Motor neuron (in vitro differentiated cells): ENCODE data around the gene RPTOR. TPM values are rescaled to one million over a fixed set of nuclear protein-coding genes. Genes with fewer than 3 reads are reported as not detected.
"Not testable (repeated sequence)": the region's sequence is repeated elsewhere in the genome, so short reads cannot be mapped to it uniquely, and the experiment has no call there.

Experiments used
- ATAC-seq, 8 experiments: fragments of 200-7000 bp; cut with Tn5 transposase; replicated peaks in 6 of 8; 2 replicates each; pipeline ENCODE4 v1.8.0; 2021; ENCODE audit warnings: mild to moderate bottlenecking in 8 of 8, moderate library complexity in 8 of 8
- H3K27ac ChIP-seq, 2 donors: fragments of 250-450 bp; sonication (Bioruptor Pico); 2 replicates each; pipeline ENCODE4 v1.9.0; 2021; ENCODE audit warnings: antibody characterized with exemption in 2 of 2, mild to moderate bottlenecking in 2 of 2, moderate library complexity in 1 of 2
- H3K4me1 ChIP-seq, 2 donors: fragments of 250-450 bp; sonication (Bioruptor Pico); replicated peaks in 1 of 2; 2 replicates each; pipeline ENCODE4 v1.6.1; 2021; ENCODE audit warnings: antibody characterized with exemption in 2 of 2, mild to moderate bottlenecking in 2 of 2, moderate library complexity in 1 of 2
- H3K4me3 ChIP-seq, 5 donors: fragments of 250-450 bp; sonication (Bioruptor Pico); 2 replicates each; pipeline ENCODE4 v1.9.0; 2021; ENCODE audit warnings: antibody characterized with exemption in 5 of 5, mild to moderate bottlenecking in 5 of 5, moderate library complexity in 4 of 5
- WGBS, 10 experiments: fragments of 450-650 bp; shearing (Covaris generic); methylation state at CpG; one replicate each; pipeline ENCODE4 v1.0.0; 2022; 5-methylcytosine and 5-hydroxymethylcytosine counted together
- in situ Hi-C, 9 experiments: fragments of 400-800 bp; cut with MboI; loops; one replicate each; pipeline ENCODE4 v1.15.0; 2021; ENCODE audit warnings: low sequenced_read_pairs in 9 of 9, low pct_unique_long_range_greater_than_20kb in 2 of 9; ENCODE audit not compliant: unreplicated experiment in 9 of 9
- total RNA-seq, 8 experiments: library from RNA; unstranded; fragments of 300-600 nt; gene quantifications; 2 replicates each; pipeline versions ENCODE4 v1.2.3 to v1.2.4, GENCODE V29; 2022

The RPTOR gene
- total RNA-seq, 8 experiments from 2014 or later = 15.6 to 53.3 (median 19.2) TPM

DNA sequence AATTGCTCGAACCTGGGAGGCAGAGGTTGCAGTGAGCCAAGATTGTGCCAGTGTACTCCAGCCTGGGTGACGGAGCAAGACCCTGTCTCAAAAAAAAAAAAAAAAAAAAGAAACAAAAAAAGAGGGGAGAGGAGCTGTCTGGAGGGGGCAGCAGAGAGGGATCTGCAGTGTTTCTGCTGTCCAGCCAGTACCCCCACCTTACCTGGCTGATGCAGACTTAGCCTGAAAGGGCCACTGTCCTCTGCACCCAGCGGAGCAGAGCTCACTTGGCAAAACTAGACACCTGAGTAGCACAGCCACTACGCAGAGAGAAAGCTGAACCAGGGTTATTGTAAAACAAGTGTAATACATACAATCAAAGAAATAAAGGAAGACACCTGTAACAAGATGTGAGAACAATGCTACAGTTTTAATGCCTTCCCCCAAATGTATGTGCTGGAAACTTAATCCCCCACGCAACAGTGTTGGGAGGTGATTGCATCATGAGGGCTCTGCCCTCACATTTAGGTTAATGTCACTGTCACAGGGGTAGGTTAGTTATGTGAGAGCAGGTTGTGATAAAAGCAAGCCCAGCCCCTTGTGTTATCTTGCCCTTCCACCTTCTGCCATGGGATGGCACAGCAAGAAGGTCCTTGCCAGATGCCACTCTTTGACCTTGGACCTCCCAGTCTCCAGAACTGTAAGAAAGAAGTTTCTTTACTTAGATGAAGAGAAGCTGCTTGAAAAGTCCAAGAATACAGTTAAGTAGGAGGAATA lies 211.2 kb downstream of the RPTOR start:
- Histone ChIP-seq H3K27ac (no peak overlapping the region), H3K4me1 (peaks cover 26 to 39% of the 10 kb centered on the region in 2 donors), H3K4me3 (no peak overlapping the region)
- peak in 1 of 8 experiments; percentile 21 for ATAC-seq
- in situ Hi-C loops = no loop called here
- 80 to 100% (median 97%) methylated on average over 1 to 5 of the region's 5 CpGs; no CpG with 5 or more reads in 1 of the 10 experiments for WGBS, 10 experiments

DNA sequence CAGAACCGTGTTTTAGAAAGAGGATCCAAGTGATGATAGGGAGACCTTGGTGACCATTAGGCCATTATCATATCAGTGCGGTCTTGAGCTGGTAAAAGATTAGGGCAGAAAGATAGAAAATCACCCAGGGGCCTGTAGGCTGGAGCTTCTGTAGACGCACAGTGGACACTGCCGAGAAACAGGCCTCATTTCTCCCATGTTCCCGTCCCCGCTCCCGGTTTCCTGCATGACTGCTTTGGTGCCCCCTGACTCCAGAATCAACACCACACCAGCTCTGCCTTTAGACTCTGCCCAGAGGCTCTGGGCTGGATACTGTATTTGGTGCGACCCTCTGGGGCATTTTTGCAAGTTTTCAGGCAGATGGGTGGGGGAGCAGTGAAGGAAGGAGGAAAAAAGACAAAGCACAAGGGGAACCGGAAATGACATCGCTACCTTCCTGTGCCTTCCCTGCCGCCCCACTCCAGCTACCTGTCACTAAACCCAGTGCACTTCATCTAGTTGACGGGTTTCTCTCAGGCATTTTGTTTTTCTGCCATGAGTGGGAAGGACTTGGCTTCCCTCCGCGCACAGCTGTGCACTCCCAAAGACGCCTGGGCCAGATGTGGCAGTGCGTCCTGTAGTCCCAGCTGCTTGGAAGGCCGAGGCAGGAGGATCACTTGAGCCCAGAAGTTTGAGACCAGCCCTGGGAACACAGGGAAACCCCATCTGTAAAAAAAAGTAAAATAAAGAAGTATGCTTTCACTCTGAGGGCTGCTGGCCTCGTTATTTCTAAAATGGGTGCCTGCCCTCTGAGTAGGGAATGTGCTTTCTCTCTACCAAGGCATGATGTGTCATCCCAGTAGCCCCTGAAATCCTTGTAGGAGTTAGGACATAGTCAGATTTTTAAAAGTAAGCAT lies 214.1 kb downstream of the RPTOR start:
- Histone ChIP-seq H3K4me1 (peaks cover 11 to 37% of the 10 kb centered on the region in 2 donors), H3K27ac (no peak overlapping the region), H3K4me3 (no peak overlapping the region)
- ATAC-seq = peak in 1 of 8 experiments; percentile 23
- in situ Hi-C loops = no loop called here
- WGBS, 10 experiments = 17 to 100% (median 94%) methylated on average over 1 to 10 of the region's 18 CpGs; no CpG with 5 or more reads in 1 of the 10 experiments

DNA sequence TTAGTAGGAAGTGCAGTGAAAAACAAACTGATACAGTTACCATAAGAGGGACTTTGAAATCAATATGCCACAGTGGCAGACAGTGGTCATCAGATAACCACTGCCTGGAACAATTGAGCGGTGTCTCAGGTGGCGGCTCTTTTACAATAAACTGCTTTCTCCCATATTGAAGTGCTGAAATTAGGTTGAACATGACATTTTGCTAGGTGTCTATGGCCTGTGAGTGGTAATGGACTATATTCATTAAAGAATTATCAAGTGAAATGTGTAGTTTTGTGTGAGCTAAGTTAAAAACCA lies 214.7 kb downstream of the RPTOR start:
- Histone ChIP-seq H3K4me1 (peaks cover 9 to 31% of the 10 kb centered on the region in 2 donors), H3K4me3 (no peak overlapping the region), H3K27ac (no peak overlapping the region)
- 60 to 100% (median 92%) methylated on average over 1 to 2 of the region's 2 CpGs; no CpG with 5 or more reads in 5 of the 10 experiments for WGBS, 10 experiments
- in situ Hi-C loops = no loop called here
- no peak for ATAC-seq

DNA sequence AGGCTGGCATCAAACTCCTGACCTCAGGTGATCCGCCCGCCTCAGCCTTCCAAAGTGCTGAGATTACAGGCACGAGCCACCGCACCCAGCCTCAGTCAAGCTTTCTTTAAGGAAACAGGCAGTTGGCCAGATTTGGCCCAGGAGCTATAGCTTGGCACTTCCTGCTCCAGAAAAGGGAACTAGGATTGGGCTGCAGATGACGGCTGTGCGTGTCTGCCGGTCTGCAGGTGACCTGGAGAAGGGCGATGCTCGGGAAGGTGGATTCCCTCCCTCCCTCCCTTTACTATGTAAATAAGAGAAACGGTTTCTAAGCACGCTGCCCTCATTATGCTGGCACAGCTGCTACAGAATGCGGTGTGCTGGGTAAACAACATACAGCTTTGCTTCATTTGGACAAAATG lies 215.9 kb downstream of the RPTOR start:
- ATAC-seq = peak in 3 of 8 experiments; percentile 52 to 71 (median 67)
- Histone ChIP-seq H3K4me1 (peaks cover 9 to 31% of the 10 kb centered on the region in 2 donors), H3K27ac (no peak overlapping the region), H3K4me3 (no peak overlapping the region)
- WGBS, 10 experiments = 72 to 100% (median 80%) methylated on average over 2 to 12 of the region's 12 CpGs; no CpG with 5 or more reads in 5 of the 10 experiments
- in situ Hi-C loops = no loop called here

DNA sequence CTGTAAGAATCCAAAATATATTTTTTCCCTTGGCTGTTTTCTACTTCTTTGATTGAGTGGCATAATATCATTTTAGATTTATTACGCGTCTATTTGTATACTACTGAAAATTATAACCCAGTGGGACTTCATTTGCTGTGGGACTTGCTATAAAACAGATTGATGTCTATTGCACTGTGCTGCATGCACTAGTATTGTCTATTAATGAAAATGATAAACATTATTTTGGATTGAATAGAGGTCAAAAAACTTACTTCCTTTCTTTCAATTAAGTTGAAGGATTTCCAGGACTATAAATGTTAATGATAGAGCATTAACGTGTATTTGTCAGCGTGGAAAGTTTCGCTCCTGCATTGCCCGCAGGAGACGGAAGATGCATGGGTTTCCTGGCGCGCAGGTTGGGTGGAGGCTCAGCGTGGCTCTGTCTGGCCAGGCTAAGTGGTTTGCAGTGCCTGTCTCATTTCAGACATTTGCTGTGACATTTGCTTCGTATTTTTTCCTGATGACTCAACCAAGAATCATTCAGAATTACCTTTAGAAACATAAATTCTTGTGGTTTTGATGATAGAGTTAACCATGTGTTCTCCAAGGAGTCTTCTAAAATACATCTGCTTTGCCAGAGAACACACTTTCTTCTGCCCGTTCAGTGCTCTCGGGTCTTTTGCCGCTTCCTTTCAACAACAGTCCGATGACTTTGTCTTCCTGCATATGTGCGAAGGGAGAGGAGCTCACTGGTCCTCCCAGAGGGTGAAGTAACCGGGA lies 216.7 kb downstream of the RPTOR start:
- in situ Hi-C loops = no loop called here
- peaks cover 6 to 28% of the 10 kb centered on the region in 2 donors for H3K4me1 ChIP-seq
- 33 to 100% (median 83%) methylated on average over 2 to 15 of the region's 17 CpGs for WGBS, 10 experiments
- ATAC-seq = peak in 5 of 8 experiments; percentile 46 to 89 (median 69)
- no peak overlapping the region for H3K27ac ChIP-seq
- no peak overlapping the region for H3K4me3 ChIP-seq

DNA sequence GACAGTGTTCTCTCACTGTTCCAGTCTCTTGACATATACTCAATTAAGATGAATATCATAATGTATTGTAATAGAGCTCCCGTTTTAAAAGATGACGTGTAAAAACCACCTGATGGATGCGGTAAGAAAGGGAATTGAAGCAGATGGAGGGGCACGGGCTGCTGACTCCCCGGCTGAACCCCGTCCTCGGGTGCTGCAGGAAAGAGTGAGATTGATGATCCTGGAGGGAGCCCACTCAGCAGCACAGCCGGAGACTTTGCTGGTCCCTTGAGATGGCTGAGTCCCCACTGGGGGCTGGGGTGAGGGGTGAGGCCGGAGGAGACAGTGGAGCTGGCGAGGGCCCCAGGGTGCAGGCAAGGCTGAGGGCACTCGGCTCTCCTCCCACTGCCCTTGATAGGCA lies 217.4 kb downstream of the RPTOR start:
- in situ Hi-C loops = no loop called here
- H3K4me1 ChIP-seq = peaks cover 6 to 28% of the 10 kb centered on the region in 2 donors
- 79 to 100% (median 93%) methylated on average over 2 to 11 of the region's 11 CpGs; no CpG with 5 or more reads in 1 of the 10 experiments for WGBS, 10 experiments
- peak in 2 of 8 experiments; percentile 9 to 15 for ATAC-seq
- no peak overlapping the region for H3K27ac ChIP-seq
- no peak overlapping the region for H3K4me3 ChIP-seq

DNA sequence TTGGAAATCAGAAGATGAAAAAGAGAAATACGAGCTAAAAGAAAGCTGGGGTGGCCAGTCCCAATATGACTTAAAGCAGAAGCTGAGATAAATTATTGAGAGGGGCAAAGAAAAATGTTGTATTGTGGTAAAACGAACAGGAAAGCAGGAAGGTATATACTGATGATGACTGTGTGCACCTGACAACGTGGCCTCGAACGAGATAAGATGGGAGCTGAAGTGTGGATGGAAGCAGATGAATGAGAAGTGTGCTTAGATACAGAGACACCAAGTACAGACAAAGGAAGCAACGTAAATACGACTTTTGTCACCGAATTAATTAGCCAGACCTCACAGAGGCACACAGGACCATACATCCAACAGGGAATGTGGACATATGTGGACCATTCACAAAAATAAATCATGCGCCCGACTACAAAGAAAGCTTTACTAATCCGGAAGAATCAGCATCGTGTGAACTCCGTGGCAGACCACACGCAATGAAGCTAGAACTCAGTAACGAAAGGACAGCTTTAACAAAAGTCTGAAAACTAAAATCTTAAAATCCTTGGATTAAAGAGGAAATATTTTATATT lies 218.7 kb downstream of the RPTOR start:
- H3K27ac ChIP-seq = no peak overlapping the region
- no peak overlapping the region for H3K4me3 ChIP-seq
- in situ Hi-C loops = no loop called here
- ATAC-seq = peak in 2 of 8 experiments; percentile 18 to 48
- WGBS, 10 experiments = 53 to 90% (median 76%) methylated on average over 2 to 15 of the region's 15 CpGs
- H3K4me1 ChIP-seq = peaks cover 6 to 31% of the 10 kb centered on the region in 2 donors

DNA sequence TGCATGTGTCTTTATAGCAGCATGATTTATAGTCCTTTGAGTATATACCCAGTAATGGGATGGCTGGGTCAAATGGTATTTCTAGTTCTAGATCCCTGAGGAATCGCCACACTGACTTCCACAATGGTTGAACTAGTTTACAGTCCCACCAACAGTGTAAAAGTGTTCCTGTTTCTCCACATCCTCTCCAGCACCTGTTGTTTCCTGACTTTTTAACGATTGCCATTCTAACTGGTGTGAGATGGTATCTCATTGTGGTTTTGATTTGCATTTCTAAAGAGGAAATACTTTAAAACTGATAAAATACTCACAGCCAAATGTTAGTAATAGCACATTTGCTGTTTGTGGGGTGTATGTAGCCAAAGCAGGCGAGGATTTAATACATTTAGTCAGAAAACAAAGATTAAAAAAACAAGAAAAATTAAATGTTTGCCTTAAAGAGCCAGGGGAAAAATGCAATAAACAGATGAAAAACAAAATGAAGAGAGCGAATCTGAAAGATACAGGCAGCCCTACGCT lies 220.0 kb downstream of the RPTOR start:
- in situ Hi-C loops, H3K4me3 ChIP-seq, ATAC-seq, H3K27ac ChIP-seq: not testable (repeated sequence)
- 58 to 100% (median 96%) methylated on average over 2 to 4 of the region's 5 CpGs; no CpG with 5 or more reads in 1 of the 10 experiments for WGBS, 10 experiments
- peaks cover 6 to 40% of the 10 kb centered on the region in 2 donors for H3K4me1 ChIP-seq

DNA sequence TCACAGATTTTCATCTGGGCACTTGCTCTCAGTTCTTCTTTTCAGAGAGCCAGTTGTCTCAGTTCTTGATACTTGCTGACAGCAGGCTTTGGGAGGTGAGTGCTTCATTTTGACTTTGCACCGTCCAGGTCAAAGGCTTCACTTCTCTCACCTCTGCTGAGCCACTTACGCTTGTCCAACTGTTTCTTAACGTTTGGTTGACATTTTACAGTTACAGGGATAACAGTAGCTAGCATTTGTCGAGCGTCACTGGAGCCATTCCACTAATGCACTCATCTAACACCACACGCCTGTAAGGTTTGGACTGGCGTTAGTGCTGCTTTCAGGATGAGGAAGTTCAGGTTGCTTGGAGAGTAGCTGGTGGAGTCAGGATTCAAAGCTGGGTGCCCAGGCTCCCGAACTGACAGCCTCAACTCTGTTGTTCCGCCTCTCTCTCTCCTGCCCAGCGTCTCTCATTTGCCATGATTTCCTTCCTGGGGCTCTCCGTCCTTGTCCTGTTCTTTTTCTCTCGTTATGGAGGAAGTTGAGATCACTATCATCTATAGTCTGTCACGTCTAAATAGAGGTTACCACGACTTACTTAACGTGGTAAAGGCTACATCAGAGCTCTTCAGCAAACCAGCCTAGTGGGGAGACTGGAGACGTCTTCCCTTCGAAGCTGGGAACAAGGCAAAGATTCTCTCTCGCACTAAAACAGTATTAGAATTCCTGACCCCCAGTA lies 220.8 kb downstream of the RPTOR start:
- WGBS, 10 experiments = 78 to 100% (median 88%) methylated on average over 1 to 5 of the region's 18 CpGs; no CpG with 5 or more reads in 1 of the 10 experiments
- peaks cover 6 to 35% of the 10 kb centered on the region in 2 donors for H3K4me1 ChIP-seq
- in situ Hi-C loops = no loop called here
- H3K27ac ChIP-seq = no peak overlapping the region
- no peak for ATAC-seq
- H3K4me3 ChIP-seq = no peak overlapping the region

DNA sequence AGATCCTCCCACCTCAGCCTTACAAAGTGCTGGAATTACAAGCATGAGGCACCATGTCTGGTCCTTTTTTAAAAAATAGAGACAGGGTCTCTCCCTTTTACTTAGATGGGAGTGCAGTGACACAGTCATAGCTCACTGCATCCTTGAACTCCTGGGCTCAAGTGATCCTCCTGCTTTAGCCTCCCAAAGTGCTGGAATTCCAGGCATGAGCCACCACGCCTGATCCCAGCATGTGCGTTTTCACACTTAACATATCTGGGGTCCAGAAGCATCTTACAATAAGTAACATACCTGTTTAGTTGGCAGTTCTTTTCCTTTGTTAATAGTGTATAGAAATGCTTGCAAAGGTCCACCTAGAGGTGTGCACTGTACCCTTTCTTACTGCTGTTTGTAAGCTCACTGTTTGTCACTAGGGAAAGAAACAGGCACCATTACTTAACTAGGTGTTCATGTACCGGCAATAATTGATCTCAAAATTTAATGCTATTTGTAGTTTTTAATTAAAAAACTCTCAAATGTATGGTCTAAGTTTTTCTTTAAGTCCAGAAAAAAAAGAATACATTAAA lies 221.7 kb downstream of the RPTOR start:
- in situ Hi-C loops = no loop called here
- peaks cover 4 to 25% of the 10 kb centered on the region in 2 donors for H3K4me1 ChIP-seq
- no peak for ATAC-seq
- H3K4me3 ChIP-seq = no peak overlapping the region
- WGBS, 10 experiments = 87 to 100% (median 100%) methylated on average over 1 to 3 of the region's 3 CpGs; no CpG with 5 or more reads in 1 of the 10 experiments
- H3K27ac ChIP-seq = no peak overlapping the region

DNA sequence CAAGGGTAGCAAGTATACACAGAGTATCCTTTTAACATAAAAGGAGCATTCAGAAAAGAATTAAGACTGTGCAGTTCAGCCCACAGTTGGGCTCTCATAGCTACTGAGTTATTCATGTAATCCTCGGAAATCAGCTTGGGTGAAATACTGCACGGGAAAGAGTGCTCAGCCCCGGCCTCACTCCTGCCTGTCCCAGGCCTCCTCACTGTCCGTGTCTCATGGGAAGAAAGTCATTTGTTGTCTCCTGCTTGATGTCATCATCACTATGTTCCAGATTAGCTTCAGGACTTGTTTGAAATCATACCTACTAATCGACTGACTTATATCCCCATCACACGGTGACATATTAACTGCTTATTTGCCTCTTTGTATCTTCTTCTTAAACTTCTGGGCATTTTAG lies 223.8 kb downstream of the RPTOR start:
- peaks cover 3 to 16% of the 10 kb centered on the region in 2 donors for H3K4me1 ChIP-seq
- H3K4me3 ChIP-seq = no peak overlapping the region
- ATAC-seq = peak in 5 of 8 experiments; percentile 46 to 85 (median 62)
- WGBS, 10 experiments = 58 to 100% (median 84%) methylated on average over 1 to 6 of the region's 6 CpGs; no CpG with 5 or more reads in 1 of the 10 experiments
- in situ Hi-C loops = no loop called here
- H3K27ac ChIP-seq = no peak overlapping the region
